GM12872 (cell line): ENCODE data around the gene SPEG.
A peak's percentile ranks its signal among the peaks of the same experiment; 100 is the strongest.

Experiments used
- CTCF ChIP-seq: IDR thresholded peaks from 3 replicates; pipeline ENCODE4 v1.5.1; 2011; ENCODE audit warnings: low read depth, mild to moderate bottlenecking, low read length, moderate library complexity; ENCODE audit not compliant: insufficient read depth

SPEG gene

GRCh38 chr2:219429958-219430606, 4.6 kb upstream of the SPEG start:
- TF ChIP-seq CTCF = no peak

- TF ChIP-seq CTCF = 0 out of 3 replicates have a peak, but pooled peaks have one; percentile 12
Measured at GRCh38 chr2:219430633-219431615, 3.7 kb upstream of the SPEG start.

- peak; percentile 36; the same call in 2 of the 3 replicates for TF ChIP-seq CTCF
Measured at GRCh38 chr2:219433666-219434467, 776 bp upstream of the SPEG start.

GRCh38 chr2:219434468-219434717, 250 bp upstream of the SPEG start:
- TF ChIP-seq CTCF = no peak

- TF ChIP-seq CTCF = no peak
Measured at GRCh38 chr2:219435701-219436100, 1.1 kb downstream of the SPEG start.

- no peak for TF ChIP-seq CTCF
Measured at GRCh38 chr2:219436491-219436890, 1.8 kb downstream of the SPEG start.

- no peak for TF ChIP-seq CTCF
Measured at GRCh38 chr2:219437141-219437540, 2.5 kb downstream of the SPEG start.
